ENCODE results near the gene EPHB2.
A peak's percentile ranks its signal among the peaks of the same experiment; 100 is the strongest.

Gene EPHB2

GRCh38 chr1:22914156-22914555, 203.5 kb downstream of the EPHB2 start:
- Histone ChIP-seq H3K27me3 (no peaks in the 10 kb centered on the region), H4K20me1 (peaks cover 0 to 13% (median 0%) of the 10 kb centered on the region in 11 experiments; a peak in 1 of 22 replicates), H3K27ac (no peak overlapping the region), H3K4me1 (peaks cover 26 to 60% (median 55%) of the 10 kb centered on the region in 10 experiments), H3K4me3 (no peak overlapping the region), H3K9me3 (replicated peaks in 1 of 11) (no peaks in the 10 kb centered on the region), H3K36me3 (no peaks in the 10 kb centered on the region), H3K9ac (no peak overlapping the region), H3K4me2 (peak overlapping the region in 9 of 11 experiments; percentile 77 to 95 (median 85); a peak in 18 of 22 replicates)
- no peak for TF ChIP-seq Cebpa-rat (IDR thresholded peaks at IDR 0.05)

GRCh38 chr1:22914633-22915217, 204.1 kb downstream of the EPHB2 start:
- Histone ChIP-seq H3K4me1 (peaks cover 26 to 58% (median 55%) of the 10 kb centered on the region in 10 experiments), H3K4me3 (no peak overlapping the region), H3K9me3 (replicated peaks in 1 of 11) (no peaks in the 10 kb centered on the region), H3K9ac (no peak overlapping the region), H3K27me3 (no peaks in the 10 kb centered on the region), H4K20me1 (peaks cover 0 to 13% (median 0%) of the 10 kb centered on the region in 11 experiments; a peak in 1 of 22 replicates), H3K4me2 (peak overlapping the region; percentile 46 to 95 (median 83); a peak in 21 of 22 replicates), H3K27ac (no peak overlapping the region), H3K36me3 (no peaks in the 10 kb centered on the region)
- TF ChIP-seq Cebpa-rat (IDR thresholded peaks at IDR 0.05) = no peak

GRCh38 chr1:22915231-22915630, 204.6 kb downstream of the EPHB2 start:
- peaks cover 26 to 58% (median 55%) of the 10 kb centered on the region in 10 experiments for H3K4me1 ChIP-seq
- H3K4me3 ChIP-seq = no peak overlapping the region
- H3K9ac ChIP-seq = no peak overlapping the region
- no peaks in the 10 kb centered on the region for H3K36me3 ChIP-seq
- peaks cover 0 to 13% (median 0%) of the 10 kb centered on the region in 11 experiments; a peak in 1 of 22 replicates for H4K20me1 ChIP-seq
- peak overlapping the region; percentile 46 to 95 (median 83); a peak in 21 of 22 replicates for H3K4me2 ChIP-seq
- 0 out of 22 replicates have a peak overlapping the region, but pooled peaks of 1 of the 11 experiments have one; percentile 2 for H3K27ac ChIP-seq
- H3K27me3 ChIP-seq = no peaks in the 10 kb centered on the region
- TF ChIP-seq Cebpa-rat (IDR thresholded peaks at IDR 0.05) = no peak
- H3K9me3 ChIP-seq (replicated peaks in 1 of 11) = no peaks in the 10 kb centered on the region

- Histone ChIP-seq H3K27me3 (no peaks in the 10 kb centered on the region), H4K20me1 (peaks cover 0 to 13% (median 0%) of the 10 kb centered on the region in 11 experiments; a peak in 1 of 22 replicates), H3K9ac (peak overlapping the region in 3 of 11 experiments; percentile 24 to 33 (median 28); a peak in 2 of 22 replicates), H3K27ac (peak overlapping the region in 2 of 11 experiments; percentile 2 to 19; a peak in 1 of 22 replicates), H3K9me3 (replicated peaks in 1 of 11) (no peaks in the 10 kb centered on the region), H3K4me2 (peak overlapping the region; percentile 77 to 95 (median 85)), H3K36me3 (no peaks in the 10 kb centered on the region), H3K4me3 (no peak overlapping the region), H3K4me1 (peaks cover 26 to 62% (median 56%) of the 10 kb centered on the region in 10 experiments)
- no peak for TF ChIP-seq Cebpa-rat (IDR thresholded peaks at IDR 0.05)
Observed at GRCh38 chr1:22915816-22916470, 205.3 kb downstream of the EPHB2 start.

- no peaks in the 10 kb centered on the region for H3K9me3 ChIP-seq (replicated peaks in 1 of 11)
- H3K9ac ChIP-seq = peak overlapping the region in 4 of 11 experiments; percentile 30 to 43 (median 40); a peak in 5 of 22 replicates
- peaks cover 0 to 13% (median 0%) of the 10 kb centered on the region in 11 experiments; a peak in 1 of 22 replicates for H4K20me1 ChIP-seq
- H3K36me3 ChIP-seq = no peaks in the 10 kb centered on the region
- peak overlapping the region in 1 of 11 experiments; percentile 17; a peak in 3 of 22 replicates for H3K27ac ChIP-seq
- 0 out of 20 replicates have a peak overlapping the region, but pooled peaks of 1 of the 10 experiments have one; percentile 16 for H3K4me3 ChIP-seq
- H3K4me2 ChIP-seq = peak overlapping the region; percentile 77 to 95 (median 85)
- H3K4me1 ChIP-seq = peaks cover 26 to 67% (median 61%) of the 10 kb centered on the region in 10 experiments
- H3K27me3 ChIP-seq = no peaks in the 10 kb centered on the region
- no peak for TF ChIP-seq Cebpa-rat (IDR thresholded peaks at IDR 0.05)
Observed at GRCh38 chr1:22916471-22916820, 205.8 kb downstream of the EPHB2 start.

GRCh38 chr1:22917989-22918388, 207.3 kb downstream of the EPHB2 start:
- TF ChIP-seq Cebpa-rat (IDR thresholded peaks at IDR 0.05) = no peak
- H3K36me3 ChIP-seq = no peaks in the 10 kb centered on the region
- peaks cover 26 to 64% (median 58%) of the 10 kb centered on the region in 10 experiments for H3K4me1 ChIP-seq
- H4K20me1 ChIP-seq = 0 out of 22 replicates have a peak, but pooled peaks cover 0 to 13% (median 0%) of the 10 kb centered on the region in 11 experiments
- H3K9ac ChIP-seq = no peak overlapping the region
- H3K4me2 ChIP-seq = peak overlapping the region in 8 of 11 experiments; percentile 77 to 95 (median 86); a peak in 11 of 22 replicates
- no peak overlapping the region for H3K4me3 ChIP-seq
- H3K9me3 ChIP-seq (replicated peaks in 1 of 11) = no peaks in the 10 kb centered on the region
- H3K27ac ChIP-seq = no peak overlapping the region
- no peaks in the 10 kb centered on the region for H3K27me3 ChIP-seq

- Histone ChIP-seq H3K4me2 (no peak overlapping the region), H3K27ac (no peak overlapping the region), H3K27me3 (no peaks in the 10 kb centered on the region), H3K9me3 (replicated peaks in 1 of 11) (no peaks in the 10 kb centered on the region), H4K20me1 (0 out of 22 replicates have a peak, but pooled peaks cover 0 to 13% (median 0%) of the 10 kb centered on the region in 11 experiments), H3K9ac (no peak overlapping the region), H3K4me1 (peaks cover 26 to 58% (median 51%) of the 10 kb centered on the region in 10 experiments), H3K4me3 (no peak overlapping the region), H3K36me3 (no peaks in the 10 kb centered on the region)
- TF ChIP-seq Cebpa-rat (IDR thresholded peaks at IDR 0.05) = no peak
Observed at GRCh38 chr1:22918644-22919043, 208.0 kb downstream of the EPHB2 start.

GRCh38 chr1:22919341-22920025, 208.8 kb downstream of the EPHB2 start:
- H3K36me3 ChIP-seq = no peaks in the 10 kb centered on the region
- H4K20me1 ChIP-seq = 0 out of 22 replicates have a peak, but pooled peaks cover 0 to 12% (median 0%) of the 10 kb centered on the region in 11 experiments
- H3K27me3 ChIP-seq = no peaks in the 10 kb centered on the region
- TF ChIP-seq Cebpa-rat (IDR thresholded peaks at IDR 0.05) = no peak
- no peak overlapping the region for H3K4me3 ChIP-seq
- H3K9me3 ChIP-seq (replicated peaks in 1 of 11) = no peaks in the 10 kb centered on the region
- H3K4me1 ChIP-seq = peaks cover 25 to 50% (median 43%) of the 10 kb centered on the region in 10 experiments
- no peak overlapping the region for H3K4me2 ChIP-seq
- no peak overlapping the region for H3K9ac ChIP-seq
- no peak overlapping the region for H3K27ac ChIP-seq
